HG03558 (cell line): ENCODE data around the gene ACE.
"Not testable (repeated sequence)": the region's sequence is repeated elsewhere in the genome, so short reads cannot be mapped to it uniquely, and the experiment has no call there.

Experiments used
- ATAC-seq: cut with Tn5 transposase; IDR thresholded peaks from one replicate; pipeline ENCODE4 v1.9.1; 2021; ENCODE audit warnings: moderate number of reproducible peaks; ENCODE audit not compliant: unreplicated experiment; ENCODE audit errors: extremely low read depth

ACE gene

GRCh38 chr17:63442549-63443035 lies 34.3 kb upstream of the ACE start:
- ATAC-seq, result no peak

- ATAC-seq, result no peak
Measured at GRCh38 chr17:63443053-63443452, 33.8 kb upstream of the ACE start.

GRCh38 chr17:63444457-63444856 lies 32.4 kb upstream of the ACE start:
- ATAC-seq, result no peak

- no peak for ATAC-seq
Measured at GRCh38 chr17:63445065-63445464, 31.8 kb upstream of the ACE start.

GRCh38 chr17:63445571-63445953 lies 31.3 kb upstream of the ACE start:
- no peak for ATAC-seq

GRCh38 chr17:63445954-63446752 lies 30.7 kb upstream of the ACE start, which contains the start of gene CYB561:
Gene CYB561 (minus strand): TSS chr17:63446306. CDS start chr17:63437547, 8,759 bp downstream.
- peak; percentile 35 for ATAC-seq

GRCh38 chr17:63446753-63447470 lies 29.9 kb upstream of the ACE start:
- no peak for ATAC-seq

GRCh38 chr17:63447471-63448009 lies 29.3 kb upstream of the ACE start:
- no peak for ATAC-seq

GRCh38 chr17:63448655-63449054 lies 28.2 kb upstream of the ACE start:
- no peak for ATAC-seq

GRCh38 chr17:63450551-63450950 lies 26.3 kb upstream of the ACE start:
- ATAC-seq, result no peak

GRCh38 chr17:63451150-63451549 lies 25.7 kb upstream of the ACE start:
- ATAC-seq, result no peak

GRCh38 chr17:63452046-63452961 lies 24.6 kb upstream of the ACE start:
- no peak for ATAC-seq

- no peak for ATAC-seq
Measured at GRCh38 chr17:63452962-63453551, 23.8 kb upstream of the ACE start.

GRCh38 chr17:63454357-63454756 lies 22.5 kb upstream of the ACE start:
- ATAC-seq, result not testable (repeated sequence)

GRCh38 chr17:63454915-63455314 lies 21.9 kb upstream of the ACE start:
- no peak for ATAC-seq

GRCh38 chr17:63455417-63455816 lies 21.4 kb upstream of the ACE start:
- ATAC-seq, result no peak

- no peak for ATAC-seq
Measured at GRCh38 chr17:63458478-63458877, 18.4 kb upstream of the ACE start.

- no peak for ATAC-seq
Measured at GRCh38 chr17:63460018-63460417, 16.8 kb upstream of the ACE start.

GRCh38 chr17:63463771-63464170 lies 13.1 kb upstream of the ACE start:
- no peak for ATAC-seq
